ENCODE results near the gene VWA1. TPM values are rescaled to one million over a fixed set of nuclear protein-coding genes. Genes with fewer than 3 reads are reported as not detected.
A peak's percentile ranks its signal among the peaks of the same experiment; 100 is the strongest.

VWA1 gene
- total RNA-seq, 1 donor from 2014 or later, result 58.7 TPM

GRCh38 chr1:1420654-1421141 is 14.8 kb upstream of the VWA1 start:
- peaks cover 14% of the 10 kb centered on the region for H3K4me1 ChIP-seq
- peak overlapping the region; percentile 48 for H3K4me3 ChIP-seq
- intact Hi-C loops (cut with DNase I), result no loop called here
- H3K9me3 ChIP-seq, result no peaks in the 10 kb centered on the region
- TF ChIP-seq CTCF (IDR thresholded peaks at IDR 0.05), result no peak
- peak overlapping the region; percentile 81 for H3K27ac ChIP-seq
- no peaks in the 10 kb centered on the region for H3K36me3 ChIP-seq
- H3K27me3 ChIP-seq (ENCODE audit: low read depth), result no peaks in the 10 kb centered on the region
- DNase-seq (peak; percentile 46), ATAC-seq (peak; percentile 29 to 57)

DNA sequence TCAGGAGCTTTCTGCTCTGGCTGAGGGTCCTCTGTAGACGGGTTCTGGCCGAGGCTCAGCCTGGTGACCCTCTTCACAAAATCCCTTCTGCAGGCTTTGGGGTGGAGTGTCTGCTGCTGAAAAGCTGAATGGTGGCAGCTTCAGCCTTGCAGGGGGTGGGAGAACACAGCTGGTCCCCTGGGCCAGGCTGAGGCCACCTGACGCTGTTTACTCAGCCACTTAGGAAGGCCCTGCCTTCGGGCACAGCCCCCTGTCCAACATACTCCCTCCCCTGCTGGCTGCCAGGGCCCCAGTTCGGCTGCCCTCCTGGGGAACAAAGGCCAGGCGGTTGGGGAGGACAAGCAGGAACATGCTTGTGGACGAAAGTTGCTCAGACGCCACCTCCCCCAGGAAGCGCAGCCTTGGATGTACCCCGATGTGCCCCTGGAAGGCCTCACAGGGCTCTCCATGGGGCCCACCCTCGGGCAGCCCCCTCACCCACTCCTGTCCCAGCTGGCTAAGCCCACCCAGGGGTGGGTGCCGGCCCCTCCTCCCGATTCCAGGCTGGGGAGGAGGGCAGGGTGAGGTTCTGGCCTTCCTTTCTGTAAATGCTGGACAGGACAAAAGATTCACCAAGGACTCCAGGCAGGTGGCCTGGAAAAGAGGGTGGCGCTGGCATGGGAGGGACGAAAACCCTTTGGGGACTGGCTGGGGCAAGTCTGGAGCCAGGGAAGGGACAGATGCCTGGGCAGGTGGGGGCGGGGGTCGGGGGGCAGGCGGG is 14.2 kb upstream of the VWA1 start, which contains the start of gene ANKRD65:
TSS of gene ANKRD65 (minus strand) at position 130 of the 760 bp plus-strand sequence. CDS start 271 bp downstream, outside the sequence.
- H3K27me3 ChIP-seq (ENCODE audit: low read depth), result peaks cover 4% of the 10 kb centered on the region
- no peaks in the 10 kb centered on the region for H3K36me3 ChIP-seq
- no peak for TF ChIP-seq CTCF (IDR thresholded peaks at IDR 0.05)
- H3K4me3 ChIP-seq, result peak within 1 kb of the TSS; percentile 48
- DNase-seq (peak; percentile 80), ATAC-seq (peak; percentile 84 to 88)
- intact Hi-C loops (cut with DNase I), result no loop called here
- H3K9me3 ChIP-seq, result no peaks in the 10 kb centered on the region
- peak within 1 kb of the TSS; percentile 81 for H3K27ac ChIP-seq
- H3K4me1 ChIP-seq, result peaks cover 14% of the 10 kb centered on the region

GRCh38 chr1:1421907-1422464 is 13.5 kb upstream of the VWA1 start:
- ATAC-seq, result no peak
- no peak for DNase-seq
- Histone ChIP-seq H3K27me3 (ENCODE audit: low read depth) (peaks cover 4% of the 10 kb centered on the region), H3K4me3 (no peak overlapping the region), H3K4me1 (peaks cover 14% of the 10 kb centered on the region), H3K27ac (peak overlapping the region; percentile 81), H3K9me3 (no peaks in the 10 kb centered on the region), H3K36me3 (no peaks in the 10 kb centered on the region)
- TF ChIP-seq CTCF (IDR thresholded peaks at IDR 0.05), result no peak
- intact Hi-C loops (cut with DNase I), result no loop called here

- no peak for ATAC-seq
- H3K27ac ChIP-seq, result no peak overlapping the region
- no peak for TF ChIP-seq CTCF (IDR thresholded peaks at IDR 0.05)
- H3K36me3 ChIP-seq, result no peaks in the 10 kb centered on the region
- peaks cover 14% of the 10 kb centered on the region for H3K4me1 ChIP-seq
- H3K9me3 ChIP-seq, result no peaks in the 10 kb centered on the region
- H3K27me3 ChIP-seq (ENCODE audit: low read depth), result peaks cover 4% of the 10 kb centered on the region
- intact Hi-C loops (cut with DNase I), result no loop called here
- no peak overlapping the region for H3K4me3 ChIP-seq
- no peak for DNase-seq
These were observed 12.8 kb upstream of the VWA1 start for GRCh38 chr1:1422465-1423244.

DNA sequence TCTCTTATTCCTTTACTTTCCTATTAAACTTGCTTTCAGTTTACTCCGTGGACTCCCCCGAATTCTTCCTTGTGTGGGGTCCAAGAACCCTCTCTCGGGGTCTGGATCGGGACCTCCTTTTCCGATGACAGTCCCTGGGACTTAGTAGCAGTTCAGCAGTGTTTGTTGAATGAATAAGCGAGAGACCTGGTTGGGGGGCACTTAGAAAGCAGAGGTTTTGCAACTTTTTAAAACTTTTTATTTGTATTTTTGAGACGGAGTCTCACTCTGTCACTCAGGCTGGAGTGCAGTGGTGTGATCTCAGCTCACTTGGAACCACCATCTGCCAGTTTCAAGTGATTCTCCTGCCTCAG is 12.3 kb upstream of the VWA1 start:
- Histone ChIP-seq H3K27ac (no peak overlapping the region), H3K9me3 (no peaks in the 10 kb centered on the region), H3K4me1 (peaks cover 14% of the 10 kb centered on the region), H3K36me3 (no peaks in the 10 kb centered on the region), H3K4me3 (no peak overlapping the region), H3K27me3 (ENCODE audit: low read depth) (peaks cover 4% of the 10 kb centered on the region)
- ATAC-seq (no peak), DNase-seq (no peak)
- no peak for TF ChIP-seq CTCF (IDR thresholded peaks at IDR 0.05)
- intact Hi-C loops (cut with DNase I), result no loop called here

All from lower lobe of right lung (tissue), 2 donors.